HG03442 (cell line): ENCODE data around the gene CFAP92.

Source experiments
- ATAC-seq: cut with Tn5 transposase; IDR thresholded peaks from one replicate; pipeline ENCODE4 v1.9.1; 2021; ENCODE audit warnings: mild to moderate bottlenecking, moderate library complexity; ENCODE audit not compliant: unreplicated experiment

Gene CFAP92

GRCh38 chr3:129006864-129007263 lies 13.0 kb upstream of the CFAP92 start:
- no peak for ATAC-seq

GRCh38 chr3:129005526-129006303 lies 11.8 kb upstream of the CFAP92 start:
- no peak for ATAC-seq

GRCh38 chr3:129004639-129005295 lies 10.9 kb upstream of the CFAP92 start:
- no peak for ATAC-seq

DNA sequence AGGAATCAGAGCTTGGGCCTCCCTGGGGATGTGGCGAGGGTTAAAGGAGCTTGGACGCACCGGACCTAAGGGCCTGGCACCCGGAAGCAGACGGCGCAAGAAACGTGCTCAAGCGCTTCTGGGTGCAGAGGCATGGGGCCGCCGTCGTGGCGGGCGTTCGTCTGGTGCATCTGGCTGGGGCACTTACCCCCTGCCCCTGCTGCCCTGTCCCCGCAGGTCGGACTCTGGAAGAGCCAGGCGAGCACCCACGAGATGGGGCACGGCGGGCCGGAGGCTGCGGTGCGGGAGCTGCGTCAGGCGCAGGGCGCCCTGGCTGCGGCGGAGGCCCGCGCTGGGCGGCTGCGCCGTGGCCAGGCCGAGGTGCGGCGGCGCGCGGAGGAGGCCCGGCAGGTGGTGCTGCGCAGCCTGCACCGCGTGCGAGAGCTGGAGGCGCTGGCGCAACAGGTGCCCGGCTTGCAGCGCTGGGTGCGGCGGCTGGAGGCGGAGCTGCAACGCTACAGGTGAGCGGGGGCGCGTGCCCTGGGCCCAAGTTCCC lies 9.8 kb upstream of the CFAP92 start:
- no peak for ATAC-seq

- no peak for ATAC-seq
Observed at GRCh38 chr3:129002573-129003569, 9.0 kb upstream of the CFAP92 start.

GRCh38 chr3:129001806-129002572 lies 8.1 kb upstream of the CFAP92 start:
- no peak for ATAC-seq

DNA sequence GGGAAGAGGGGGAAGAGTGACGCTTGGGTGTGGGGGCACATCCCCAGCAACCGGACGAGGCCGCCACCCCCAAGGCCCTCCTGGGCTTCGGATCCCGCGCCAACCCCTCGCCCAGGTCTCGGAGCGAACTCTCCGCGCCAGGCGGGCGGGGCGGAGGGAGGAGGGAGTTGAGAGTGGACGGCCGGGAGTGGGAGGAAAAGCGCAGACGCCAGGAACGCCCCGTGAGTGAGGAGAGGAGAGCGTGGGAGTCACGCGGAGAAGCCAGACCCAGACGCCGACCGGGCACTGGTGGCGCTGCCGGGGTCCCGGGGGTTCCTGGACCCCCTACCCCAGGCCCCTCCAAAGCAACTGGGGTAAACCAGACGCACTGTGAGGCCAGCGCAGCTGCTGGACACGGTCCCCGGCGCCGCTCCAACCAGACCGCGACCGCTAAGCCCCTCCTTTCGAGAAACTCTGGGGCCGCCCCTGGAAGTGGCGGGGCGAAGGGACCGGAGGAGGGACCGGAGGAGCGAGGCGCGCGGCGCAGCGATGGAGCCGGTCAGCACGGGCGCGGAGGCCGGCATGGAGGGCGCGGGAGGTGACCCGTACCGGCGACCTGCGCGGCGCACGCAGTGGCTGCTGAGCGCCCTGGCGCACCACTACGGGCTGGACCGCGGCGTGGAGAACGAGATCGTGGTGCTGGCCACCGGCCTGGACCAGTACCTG lies 7.4 kb upstream of the CFAP92 start, which contains the start of gene EFCC1:
Gene EFCC1 (plus strand): TSS at position 204 of the 705 bp plus-strand sequence. CDS start 325 bp downstream, at position 529.
- ATAC-seq = no peak

DNA sequence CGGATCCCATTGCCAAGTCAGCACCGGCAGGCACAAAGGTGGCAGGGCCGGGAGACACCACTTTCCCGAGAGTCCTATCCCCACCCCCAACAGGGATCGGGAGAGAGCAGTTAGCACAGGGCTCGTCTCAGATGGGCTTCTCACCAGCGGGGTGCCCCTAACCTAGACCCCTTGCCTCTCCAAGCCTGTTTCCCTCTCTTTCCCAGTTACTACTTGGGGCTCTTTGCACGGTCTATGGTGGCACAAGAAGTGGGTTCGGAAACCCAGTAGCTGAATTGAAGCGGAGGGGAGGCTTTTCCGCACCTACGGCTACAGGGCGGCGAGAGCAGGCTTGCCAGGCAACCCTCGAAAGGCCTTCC lies 6.8 kb upstream of the CFAP92 start:
- no peak for ATAC-seq

DNA sequence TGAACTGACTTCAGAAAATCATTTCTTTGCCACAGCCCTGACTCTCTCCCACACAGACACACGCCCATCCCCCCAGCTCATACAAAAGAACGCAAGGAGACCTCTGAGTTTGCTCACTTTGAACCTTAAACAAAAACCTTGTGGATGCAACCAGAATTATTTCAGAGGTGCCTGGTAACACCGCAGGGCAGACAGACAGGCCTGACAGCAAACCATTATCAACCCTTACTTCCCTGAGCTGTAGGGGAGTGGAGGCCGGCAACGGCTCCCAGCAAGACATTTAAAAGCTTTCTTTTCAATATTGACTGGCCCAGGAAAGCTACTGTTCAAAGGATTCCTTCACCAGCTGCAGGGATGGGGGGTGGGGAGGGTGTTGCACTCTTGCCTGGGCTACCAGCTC lies 5.2 kb upstream of the CFAP92 start:
- ATAC-seq = no peak

GRCh38 chr3:128998561-128998960 lies 4.7 kb upstream of the CFAP92 start:
- ATAC-seq = no peak

DNA sequence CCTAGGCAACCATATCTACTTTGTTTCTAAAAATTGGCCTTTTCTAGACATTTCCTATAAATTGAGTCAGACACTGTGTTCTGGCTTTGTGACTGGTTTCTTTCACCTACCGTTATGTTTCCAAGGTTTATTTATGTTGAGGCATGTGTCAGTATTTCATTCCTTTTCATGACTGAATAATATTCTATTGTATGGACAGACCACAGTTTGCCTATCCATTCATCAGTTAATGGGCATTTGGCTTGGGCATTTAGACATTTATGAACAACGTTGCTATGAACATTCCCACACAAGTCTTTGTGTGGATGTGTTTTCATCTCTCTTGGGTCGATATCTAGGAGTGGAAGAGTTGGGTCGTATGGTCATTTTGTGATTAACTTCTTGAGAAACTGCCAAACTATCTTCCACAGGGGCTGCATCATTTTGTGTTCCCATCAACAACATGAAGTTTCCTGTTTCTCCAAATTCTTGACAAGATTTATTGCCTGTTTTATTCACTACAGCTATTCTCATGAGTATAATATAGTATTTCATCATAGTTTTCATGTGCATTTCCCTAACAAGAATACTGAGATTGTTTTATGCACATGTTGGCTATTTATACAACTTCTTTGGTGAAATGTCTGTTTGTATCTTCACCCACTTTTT lies 3.7 kb upstream of the CFAP92 start:
- ATAC-seq = no peak

DNA sequence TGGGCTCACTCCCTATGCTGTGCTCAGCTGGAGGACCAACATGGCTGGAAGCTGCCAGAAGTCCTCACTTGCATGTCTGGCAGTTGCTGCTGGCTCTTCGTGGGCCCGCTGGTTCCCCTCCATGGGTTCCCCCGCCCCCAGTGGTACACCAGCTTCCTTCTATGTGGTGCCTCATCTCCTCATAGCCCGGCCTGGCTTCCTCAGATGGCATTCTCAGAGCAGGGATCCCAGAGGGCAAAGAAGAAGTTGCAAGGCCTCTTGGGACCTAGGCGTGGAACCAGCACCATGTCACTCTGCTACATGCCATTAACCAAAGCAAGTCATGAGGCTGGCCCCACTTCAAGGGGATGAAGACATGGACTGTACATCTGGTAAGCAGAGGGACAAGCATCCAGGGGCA lies 2.9 kb upstream of the CFAP92 start:
- ATAC-seq = no peak

DNA sequence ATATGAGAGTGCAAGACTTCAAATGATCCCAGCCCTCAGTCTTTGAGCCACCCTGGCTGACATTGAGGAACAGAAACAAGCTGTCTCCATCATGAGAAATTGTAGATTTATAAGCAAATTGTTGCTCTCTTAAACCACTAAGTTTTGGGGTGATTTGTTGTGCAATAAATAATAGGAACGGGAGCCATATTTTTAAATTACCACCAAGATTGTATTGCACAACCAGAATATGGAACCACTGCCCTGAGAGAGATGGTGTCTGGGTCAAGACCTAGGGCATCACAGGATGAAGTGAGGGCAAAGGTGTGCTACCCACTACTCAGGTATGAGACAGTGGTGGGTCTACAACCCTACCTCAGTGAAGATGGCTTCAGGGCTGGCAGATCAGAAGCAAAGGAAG lies 2.3 kb upstream of the CFAP92 start:
- ATAC-seq = no peak

DNA sequence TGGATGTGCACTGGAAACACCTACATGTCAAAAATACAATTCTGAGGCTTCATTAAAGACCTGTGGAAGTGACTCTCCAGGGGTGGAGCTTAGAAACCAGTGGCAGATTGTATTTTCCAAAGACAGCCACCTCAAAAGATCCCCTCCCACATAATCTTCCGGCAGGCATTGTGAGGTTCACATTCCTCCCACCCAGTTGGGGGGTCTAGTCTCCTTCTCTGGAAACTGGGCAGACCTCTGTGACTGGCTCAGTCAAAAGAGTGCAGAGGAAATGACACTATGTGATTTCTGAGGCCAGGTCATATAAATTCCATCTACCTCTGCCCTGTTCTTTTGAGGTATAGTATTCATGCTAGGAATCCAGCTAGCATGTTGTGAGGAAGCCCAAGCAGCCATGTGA lies 1.9 kb upstream of the CFAP92 start:
- ATAC-seq = no peak

- no peak for ATAC-seq
Observed at GRCh38 chr3:128994581-128995546, 988 bp upstream of the CFAP92 start.

DNA sequence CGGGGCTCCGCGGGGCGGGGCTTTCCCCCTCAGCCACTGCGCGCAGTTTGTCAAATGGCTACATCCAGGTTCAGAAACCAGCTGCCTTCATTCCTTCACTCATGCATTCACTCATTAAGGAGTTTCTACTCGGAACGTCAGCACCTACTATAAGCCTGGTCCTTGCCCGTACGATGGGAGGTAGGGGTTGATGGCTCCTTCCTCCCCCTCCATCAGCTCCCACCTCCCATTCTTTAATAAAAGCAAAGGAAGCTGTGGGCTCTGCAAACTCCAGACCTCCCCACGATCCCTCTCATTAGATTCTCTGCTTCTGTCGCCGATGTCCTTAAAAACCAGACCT lies 267 bp upstream of the CFAP92 start:
- no peak for ATAC-seq

GRCh38 chr3:128992926-128993460 lies 883 bp downstream of the CFAP92 start:
- no peak for ATAC-seq

- ATAC-seq = no peak
Observed at GRCh38 chr3:128991355-128991895, 2.5 kb downstream of the CFAP92 start.
